Cardiac muscle cell (in vitro differentiated cells and primary cell): ENCODE measurements around the gene PIGW. TPM values are rescaled to one million over a fixed set of nuclear protein-coding genes. Genes with fewer than 3 reads are reported as not detected.
A peak's percentile ranks its signal among the peaks of the same experiment; 100 is the strongest.

Experiments used
- DNase-seq, 2 donors: peaks; one replicate each; pipeline versions ENCODE4 v3.0.0 to v3.0.0-alpha.2; 2010 to 2017; ENCODE audit warnings: low read depth in 1 of 2, low spot score in 1 of 2
- H3K27ac ChIP-seq: fragments of 200-600 bp; sonication (generic); 2 replicates; pipeline ENCODE4 v1.5.1; 2016
- H3K27me3 ChIP-seq: fragments of 200-600 bp; sonication (generic); 2 replicates; pipeline ENCODE4 v1.6.0; 2016; ENCODE audit warnings: control low read depth
- H3K36me3 ChIP-seq: fragments of 200-600 bp; sonication (generic); 2 replicates; pipeline ENCODE4 v1.5.1; 2016; ENCODE audit warnings: control low read depth
- H3K4me1 ChIP-seq: fragments of 200-600 bp; sonication (generic); 2 replicates; pipeline ENCODE4 v1.8.1; 2017; ENCODE audit warnings: low read depth, mild to moderate bottlenecking, mixed run types
- H3K4me3 ChIP-seq: fragments of 200-600 bp; sonication (generic); 2 replicates; pipeline ENCODE4 v1.5.1; 2016; ENCODE audit warnings: mild to moderate bottlenecking
- H3K9me3 ChIP-seq: fragments of 200-600 bp; sonication (generic); 2 replicates; pipeline ENCODE4 v1.5.1; 2017; ENCODE audit warnings: low read depth, mild to moderate bottlenecking, control low read depth
- CTCF ChIP-seq: IDR thresholded peaks from 2 replicates; pipeline ENCODE4 v1.5.1; 2012; ENCODE audit warnings: low read depth, mild to moderate bottlenecking, low read length
- polyA plus RNA-seq: library from polyadenylated mRNA; unstranded; fragments of >200 nt; fragmentation: Nextera tagmentation; extraction: Ambion mirVana; gene quantifications from 2 replicates; pipeline ENCODE4 v1.2.1, GENCODE V29; 2016
- total RNA-seq: library from RNA; depleted of rRNA; stranded (reverse); fragments of >200 nt; gene quantifications from 2 replicates; pipeline ENCODE4 v1.2.3, GENCODE V29; 2016

PIGW gene
- total and polyA plus RNA-seq, 2 experiments from 2014 or later: 2.3 to 11.8 TPM

DNA sequence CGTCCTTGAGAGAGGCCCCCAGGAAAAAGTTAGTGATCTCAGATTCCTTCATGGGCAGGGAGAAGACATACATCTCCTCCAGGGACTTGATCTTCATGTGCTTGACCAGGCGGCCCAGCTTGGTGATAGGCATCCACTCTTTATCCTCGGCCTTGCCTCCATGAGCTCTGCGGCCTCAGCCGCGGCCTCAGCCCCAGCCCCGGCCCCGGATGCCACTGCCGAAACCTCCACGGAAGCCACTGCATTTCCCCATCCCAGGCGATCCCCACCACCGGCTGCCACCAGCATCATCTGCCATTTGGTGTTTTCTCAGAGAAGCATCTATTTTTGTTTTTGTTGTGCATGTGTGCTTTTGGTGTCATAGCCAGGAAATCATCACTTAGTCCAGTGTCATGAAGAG, 40.2 kb downstream of the PIGW start:
- Histone ChIP-seq H3K36me3 (peaks cover 35% of the 10 kb centered on the region), H3K4me1 (no peaks in the 10 kb centered on the region), H3K4me3 (no peak overlapping the region), H3K27me3 (no peaks in the 10 kb centered on the region), H3K9me3 (no peaks in the 10 kb centered on the region), H3K27ac (no peak overlapping the region)
- no peak for DNase-seq
- no peak for TF ChIP-seq CTCF

DNA sequence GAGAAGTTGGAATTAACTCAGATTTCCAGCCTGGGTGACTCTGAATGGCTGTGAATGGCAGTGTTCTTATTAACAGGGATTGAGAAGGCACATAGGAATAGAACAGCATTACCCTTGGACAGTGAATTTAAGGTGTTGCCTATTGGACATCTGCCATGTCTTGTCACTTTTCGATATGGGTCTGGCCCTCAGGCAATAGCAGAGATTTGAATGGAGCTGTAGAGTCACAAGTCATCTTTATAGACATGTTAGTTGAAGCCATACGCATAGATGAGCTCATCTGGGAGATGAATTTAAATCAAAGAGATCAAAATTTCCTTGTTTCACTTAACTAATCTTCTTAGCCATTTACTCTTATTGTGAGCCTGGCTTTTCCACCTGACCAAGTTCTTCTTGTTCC, 42.0 kb downstream of the PIGW start:
- Histone ChIP-seq H3K4me3 (no peak overlapping the region), H3K9me3 (no peaks in the 10 kb centered on the region), H3K27me3 (no peaks in the 10 kb centered on the region), H3K4me1 (no peaks in the 10 kb centered on the region), H3K36me3 (peaks cover 39% of the 10 kb centered on the region), H3K27ac (no peak overlapping the region)
- no peak for DNase-seq
- TF ChIP-seq CTCF: no peak

DNA sequence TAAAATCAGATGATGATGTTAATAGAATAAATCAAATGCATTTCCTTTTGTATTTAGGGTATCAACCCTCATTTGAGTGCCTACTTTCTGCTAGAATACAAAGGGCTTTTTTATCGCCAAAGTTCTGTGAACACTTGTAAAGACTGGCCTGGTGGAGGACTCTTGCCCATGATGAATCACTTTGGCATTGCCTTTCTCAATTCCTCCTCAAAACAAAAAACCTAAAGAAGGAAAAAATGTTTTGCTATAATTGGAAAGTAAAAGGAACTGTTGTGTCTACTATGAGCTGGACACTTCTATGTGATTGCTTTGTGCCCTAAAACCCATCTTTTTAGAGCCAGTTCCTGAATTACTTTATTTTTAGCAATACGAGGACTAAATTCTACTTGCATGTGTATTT, 43.9 kb downstream of the PIGW start:
- Histone ChIP-seq H3K36me3 (peaks cover 49% of the 10 kb centered on the region), H3K9me3 (no peaks in the 10 kb centered on the region), H3K27me3 (no peaks in the 10 kb centered on the region), H3K4me1 (no peaks in the 10 kb centered on the region), H3K27ac (no peak overlapping the region), H3K4me3 (no peak overlapping the region)
- TF ChIP-seq CTCF: no peak
- peak in 1 of 2 donors; percentile 16 for DNase-seq

GRCh38 chr17:36583787-36584186, 49.0 kb downstream of the PIGW start:
- Histone ChIP-seq H3K27ac (no peak overlapping the region), H3K9me3 (no peaks in the 10 kb centered on the region), H3K36me3 (peaks cover 74% of the 10 kb centered on the region), H3K27me3 (no peaks in the 10 kb centered on the region), H3K4me1 (no peaks in the 10 kb centered on the region), H3K4me3 (no peak overlapping the region)
- DNase-seq: no peak
- TF ChIP-seq CTCF: no peak

DNA sequence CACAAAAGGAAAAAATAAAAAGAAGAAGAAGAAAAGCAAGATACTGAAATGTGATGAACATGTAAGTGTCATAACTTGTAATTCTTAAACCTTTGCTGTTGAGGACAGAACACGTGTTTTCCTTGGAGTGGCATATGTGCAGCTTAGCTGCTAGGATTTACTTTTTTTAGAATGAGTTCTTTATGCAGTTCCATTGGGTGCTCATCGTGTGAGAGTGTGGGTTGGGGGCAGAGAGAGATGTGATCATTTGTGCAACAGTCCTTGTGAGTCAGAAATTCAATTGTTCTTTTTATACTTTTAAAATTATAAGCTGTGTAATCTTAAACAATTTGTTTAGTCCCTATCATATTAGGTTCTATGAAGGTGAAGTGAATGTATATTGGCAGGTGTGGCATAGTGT, 51.4 kb downstream of the PIGW start:
- Histone ChIP-seq H3K27ac (no peak overlapping the region), H3K4me1 (peaks cover 3% of the 10 kb centered on the region), H3K4me3 (no peak overlapping the region), H3K36me3 (peaks cover 64% of the 10 kb centered on the region), H3K9me3 (no peaks in the 10 kb centered on the region), H3K27me3 (no peaks in the 10 kb centered on the region)
- DNase-seq: no peak
- no peak for TF ChIP-seq CTCF

Other genes starting within 250 kb of the PIGW start
- 0.32 and 3.6 TPM in 2 replicates for gene TBC1D3G, start 211.1 kb upstream of the PIGW start, total RNA-seq
- gene TBC1D3G, start 211.1 kb upstream of the PIGW start, polyA plus RNA-seq: 4.5 and 5.9 TPM in 2 replicates
- gene TBC1D3H, start 146.6 kb upstream of the PIGW start, total RNA-seq: not detected in 2 replicates
- not detected in 2 replicates for gene TBC1D3H, start 146.6 kb upstream of the PIGW start, polyA plus RNA-seq
- 37.4 and 38.4 TPM in 2 replicates for gene ZNHIT3, start 48.3 kb upstream of the PIGW start, total RNA-seq
- 103 and 107 TPM in 2 replicates for gene ZNHIT3, start 48.3 kb upstream of the PIGW start, polyA plus RNA-seq
- 26.7 and 50.8 TPM in 2 replicates for gene MYO19, start 119 bp upstream of the PIGW start, total RNA-seq
- 21.0 and 28.9 TPM in 2 replicates for gene MYO19, start 119 bp upstream of the PIGW start, polyA plus RNA-seq
- gene GGNBP2, start 9.9 kb downstream of the PIGW start, total RNA-seq: 33.2 and 54.3 TPM in 2 replicates
- 48.1 and 63.2 TPM in 2 replicates for gene GGNBP2, start 9.9 kb downstream of the PIGW start, polyA plus RNA-seq
- 21.9 and 26.6 TPM in 2 replicates for gene DHRS11, start 56.9 kb downstream of the PIGW start, total RNA-seq
- 23.7 and 25.0 TPM in 2 replicates for gene DHRS11, start 56.9 kb downstream of the PIGW start, polyA plus RNA-seq
- gene MRM1, start 66.6 kb downstream of the PIGW start, total RNA-seq: 8.9 and 9.5 TPM in 2 replicates
- 8.9 and 10.0 TPM in 2 replicates for gene MRM1, start 66.6 kb downstream of the PIGW start, polyA plus RNA-seq